HT-29 (cell line): ENCODE data around the gene MMP23B. TPM values are rescaled to one million over a fixed set of nuclear protein-coding genes. Genes with fewer than 3 reads are reported as not detected.

Experiments used
- total RNA-seq: library from RNA; depleted of rRNA; stranded (reverse); fragments of >200 nt; shearing (Covaris generic); gene quantifications from 2 replicates; pipeline ENCODE4 v1.2.3, GENCODE V29; 2014; rRNA removed

Gene MMP23B
- total RNA-seq, 1 experiment from 2014 or later, result 1.3 TPM

Other genes starting within 250 kb of the MMP23B start
- 200 and 243 TPM in 2 replicates for gene CCNL2, start 232.8 kb upstream of the MMP23B start, total RNA-seq
- 235 and 276 TPM in 2 replicates for gene MRPL20, start 224.9 kb upstream of the MMP23B start, total RNA-seq
- gene ANKRD65, start 210.9 kb upstream of the MMP23B start, total RNA-seq, result 0.44 and 1.4 TPM in 2 replicates
- 220 and 232 TPM in 2 replicates for gene VWA1, start 196.5 kb upstream of the MMP23B start, total RNA-seq
- gene ATAD3C, start 182.5 kb upstream of the MMP23B start, total RNA-seq, result 2.3 and 3.1 TPM in 2 replicates
- 102 and 111 TPM in 2 replicates for gene ATAD3B, start 160.4 kb upstream of the MMP23B start, total RNA-seq
- 155 and 162 TPM in 2 replicates for gene ATAD3A, start 120.0 kb upstream of the MMP23B start, total RNA-seq
- gene TMEM240, start 91.5 kb upstream of the MMP23B start, total RNA-seq, result 1.4 and 2.4 TPM in 2 replicates
- gene SSU72, start 57.3 kb upstream of the MMP23B start, total RNA-seq, result 140 and 148 TPM in 2 replicates
- gene FNDC10, start 32.0 kb upstream of the MMP23B start, total RNA-seq, result not detected in 2 replicates
- 65.3 and 89.0 TPM in 2 replicates for gene MIB2, start 16.7 kb upstream of the MMP23B start, total RNA-seq
- 21.9 and 24.1 TPM in 2 replicates for gene CDK11B, start 26.8 kb downstream of the MMP23B start, total RNA-seq
- 34.6 and 35.1 TPM in 2 replicates for gene SLC35E2B, start 60.6 kb downstream of the MMP23B start, total RNA-seq
- gene CDK11A, start 92.2 kb downstream of the MMP23B start, total RNA-seq, result 55.8 and 62.9 TPM in 2 replicates
- 98.1 and 99.6 TPM in 2 replicates for gene NADK, start 146.3 kb downstream of the MMP23B start, total RNA-seq